Stimulated activated effector memory CD8-positive, alpha-beta T cell treated with anti-CD3 and anti-CD28 coated beads, Interleukin-12 subunit alpha, Interleukin-12 subunit beta, amount 100 ng/mL, for 72 hours (primary cell): ENCODE measurements around the gene CYBA.
A peak's percentile ranks its signal among the peaks of the same experiment; 100 is the strongest.

ENCODE experiments used
- ATAC-seq: fragments of 150-1000 bp; cut with Tn5 transposase; 2 replicates; pipeline ENCODE4 v1.10.0; 2021
- DNase-seq, 2 donors: peaks; one replicate each; pipeline ENCODE4 v3.0.0; 2021 to 2022; ENCODE audit warnings: low spot score in 2 of 2
- H3K27ac Mint-ChIP-seq: one replicate; pipeline ENCODE4 v1.8.0; 2022; ENCODE audit warnings: mild to moderate bottlenecking, mixed read lengths
- H3K36me3 Mint-ChIP-seq: one replicate; pipeline ENCODE4 v1.8.0; 2022; ENCODE audit warnings: mild to moderate bottlenecking, mixed read lengths
- H3K4me1 Mint-ChIP-seq: one replicate; pipeline ENCODE4 v1.8.0; 2022; ENCODE audit warnings: mixed read lengths
- H3K4me3 Mint-ChIP-seq: one replicate; pipeline ENCODE4 v1.8.0; 2022; ENCODE audit warnings: mild to moderate bottlenecking, mixed read lengths
- H3K9me3 Mint-ChIP-seq: one replicate; pipeline ENCODE4 v1.8.0; 2022; ENCODE audit warnings: mixed read lengths

CYBA gene

DNA sequence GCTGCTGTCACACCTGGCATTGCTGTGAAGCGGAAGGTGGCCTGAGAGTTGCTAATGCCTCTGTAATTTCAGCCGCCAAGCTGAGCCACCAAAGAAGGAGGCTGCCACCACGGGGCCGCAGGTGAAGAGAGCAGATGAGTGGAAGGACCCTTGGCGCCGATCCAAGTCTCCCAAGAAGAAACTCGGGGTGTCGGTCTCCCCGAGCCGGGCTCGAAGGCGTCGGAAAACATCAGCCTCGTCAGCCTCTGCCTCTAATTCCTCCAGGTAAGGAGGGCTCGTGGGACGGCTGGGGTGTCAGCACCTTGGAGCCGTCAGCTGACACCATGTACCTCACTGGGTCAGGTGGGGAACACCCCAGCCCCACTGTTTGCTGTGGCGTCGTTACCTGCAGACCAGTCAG lies 28.7 kb downstream of the CYBA start:
- H3K27ac Mint-ChIP-seq = peak overlapping the region; percentile 93
- ATAC-seq (no peak), DNase-seq (no peak)
- no peaks in the 10 kb centered on the region for H3K9me3 Mint-ChIP-seq
- peaks cover 93% of the 10 kb centered on the region for H3K36me3 Mint-ChIP-seq
- peaks cover 62% of the 10 kb centered on the region for H3K4me1 Mint-ChIP-seq
- H3K4me3 Mint-ChIP-seq = no peak overlapping the region

DNA sequence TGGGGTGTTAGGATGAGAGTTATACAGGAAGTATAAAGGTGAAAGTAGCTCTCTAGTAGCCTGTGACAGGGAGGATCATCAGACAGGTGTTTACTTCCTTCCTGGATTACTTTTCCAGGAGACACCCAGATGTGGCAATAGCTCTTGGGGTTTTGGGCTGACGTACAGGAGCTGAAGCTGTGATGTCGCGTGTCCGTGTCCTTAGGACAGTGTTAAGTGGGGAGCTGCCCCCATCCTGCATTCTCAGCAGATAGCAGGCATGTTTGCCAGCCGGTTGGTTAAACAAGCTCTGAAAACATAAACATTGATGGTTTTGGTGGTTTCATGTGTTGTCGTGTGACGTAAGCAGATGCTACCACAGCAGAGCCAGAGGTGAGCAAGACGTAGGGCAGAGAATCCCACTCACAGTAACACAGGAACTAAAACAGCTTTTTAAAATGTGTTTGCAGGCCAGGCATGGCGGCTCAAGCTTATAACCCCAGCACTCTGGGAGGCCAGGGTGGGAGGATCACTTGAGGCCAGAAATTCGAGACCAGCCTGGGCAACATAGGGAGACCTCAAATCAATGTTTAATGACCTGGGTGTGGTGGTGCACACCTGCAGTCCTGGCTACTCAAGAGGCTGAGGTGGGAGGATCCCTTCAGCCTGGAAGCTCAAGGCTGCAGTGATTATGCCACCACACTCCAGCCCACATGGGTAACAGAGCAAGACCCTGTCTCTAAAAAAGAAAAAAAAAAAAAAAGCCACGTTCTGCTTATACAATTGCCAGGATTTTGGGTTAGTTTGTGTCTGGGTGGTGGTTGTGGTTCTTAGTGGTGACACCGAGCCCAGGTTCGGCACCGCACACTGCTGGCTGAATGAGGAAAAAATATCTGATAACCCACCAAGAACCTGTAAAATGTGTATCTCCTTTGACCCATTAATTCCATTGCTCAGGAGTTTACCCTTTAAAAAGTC lies 30.7 kb downstream of the CYBA start:
- peaks cover 66% of the 10 kb centered on the region for H3K4me1 Mint-ChIP-seq
- peak; percentile 93 for ATAC-seq
- DNase-seq = peak; percentile 49 to 83
- peaks cover 87% of the 10 kb centered on the region for H3K36me3 Mint-ChIP-seq
- peak overlapping the region; percentile 93 for H3K27ac Mint-ChIP-seq
- H3K9me3 Mint-ChIP-seq = no peaks in the 10 kb centered on the region
- H3K4me3 Mint-ChIP-seq = peak overlapping the region; percentile 61

DNA sequence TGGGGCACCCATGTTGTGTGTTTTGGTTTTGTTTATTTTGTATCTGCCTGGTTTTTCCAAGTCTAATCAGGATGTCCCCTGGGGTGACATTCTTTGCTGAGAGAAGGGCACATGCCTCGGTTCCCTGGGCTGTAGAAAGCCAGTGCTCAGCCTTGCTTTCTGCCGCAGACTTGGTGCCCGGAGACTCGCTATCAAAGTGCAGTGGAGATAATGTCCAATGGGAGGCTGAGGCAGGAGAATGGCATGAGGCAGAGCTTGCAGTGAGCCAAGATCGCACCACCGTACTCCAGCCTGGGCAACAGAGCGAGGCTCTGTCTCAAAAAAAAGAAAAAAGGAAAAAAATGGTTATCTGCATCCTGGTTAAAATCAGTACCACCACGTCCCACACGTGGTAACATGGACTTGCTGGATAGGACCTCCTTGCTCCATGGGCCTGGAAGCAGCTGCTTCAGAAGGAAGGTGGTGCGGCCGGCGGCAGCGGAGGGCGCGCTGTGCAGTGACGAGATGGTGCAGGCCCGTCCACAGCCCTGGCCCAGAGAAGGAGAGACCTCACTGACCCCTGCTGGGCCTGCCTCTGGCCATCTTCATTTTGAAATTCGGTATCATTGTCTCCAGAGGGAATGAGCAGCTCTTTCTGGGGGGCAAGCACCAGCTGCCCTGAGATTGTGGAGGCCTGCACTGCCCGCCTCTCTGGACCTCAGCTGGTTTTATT lies 31.7 kb downstream of the CYBA start:
- Mint-ChIP-seq H3K36me3 (peaks cover 79% of the 10 kb centered on the region), H3K27ac (peak overlapping the region; percentile 93), H3K4me1 (peaks cover 70% of the 10 kb centered on the region), H3K4me3 (peak overlapping the region; percentile 61), H3K9me3 (no peaks in the 10 kb centered on the region)
- ATAC-seq = no peak
- DNase-seq = no peak

DNA sequence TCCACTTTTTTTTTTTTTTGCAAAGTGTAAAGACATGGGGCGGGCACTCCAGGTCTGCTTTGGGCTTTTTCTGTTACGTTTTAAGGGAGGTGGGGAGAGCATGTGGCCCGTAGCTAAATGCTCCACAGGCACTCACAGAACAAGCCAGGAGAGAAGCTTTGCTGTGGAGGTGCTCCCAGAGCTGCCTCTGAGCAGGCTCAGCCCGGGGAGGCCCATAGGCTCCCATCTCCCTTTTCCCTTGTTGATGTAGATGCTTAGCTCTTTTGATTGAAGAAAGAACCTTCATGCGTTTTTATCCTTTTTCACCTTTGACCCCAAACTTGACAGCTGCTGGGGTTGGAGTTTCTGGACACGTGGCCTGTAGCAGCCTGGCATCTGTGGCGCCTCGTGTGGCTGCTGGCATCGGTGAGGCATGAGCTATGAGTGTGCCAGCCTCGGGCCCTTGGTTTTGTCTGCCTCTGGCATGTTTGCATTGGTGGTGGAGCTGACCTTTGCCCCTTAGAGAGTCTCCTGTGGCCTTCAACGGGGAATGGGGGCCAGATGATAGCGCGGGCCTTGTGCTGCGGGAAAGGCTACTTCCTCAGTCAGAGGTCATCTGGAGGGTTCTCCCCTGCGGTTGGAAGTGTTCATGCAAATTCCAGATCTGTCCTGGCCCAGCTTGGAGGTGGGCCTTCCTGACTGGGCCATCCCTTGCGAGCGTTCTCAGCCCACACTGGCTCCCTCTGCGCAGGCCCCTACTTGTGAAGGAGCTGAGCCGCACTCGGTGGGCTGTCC lies 32.5 kb downstream of the CYBA start:
- Mint-ChIP-seq H3K4me1 (peaks cover 74% of the 10 kb centered on the region), H3K4me3 (peak overlapping the region; percentile 61), H3K36me3 (peaks cover 78% of the 10 kb centered on the region), H3K9me3 (no peaks in the 10 kb centered on the region), H3K27ac (peak overlapping the region; percentile 93)
- DNase-seq (no peak), ATAC-seq (no peak)

DNA sequence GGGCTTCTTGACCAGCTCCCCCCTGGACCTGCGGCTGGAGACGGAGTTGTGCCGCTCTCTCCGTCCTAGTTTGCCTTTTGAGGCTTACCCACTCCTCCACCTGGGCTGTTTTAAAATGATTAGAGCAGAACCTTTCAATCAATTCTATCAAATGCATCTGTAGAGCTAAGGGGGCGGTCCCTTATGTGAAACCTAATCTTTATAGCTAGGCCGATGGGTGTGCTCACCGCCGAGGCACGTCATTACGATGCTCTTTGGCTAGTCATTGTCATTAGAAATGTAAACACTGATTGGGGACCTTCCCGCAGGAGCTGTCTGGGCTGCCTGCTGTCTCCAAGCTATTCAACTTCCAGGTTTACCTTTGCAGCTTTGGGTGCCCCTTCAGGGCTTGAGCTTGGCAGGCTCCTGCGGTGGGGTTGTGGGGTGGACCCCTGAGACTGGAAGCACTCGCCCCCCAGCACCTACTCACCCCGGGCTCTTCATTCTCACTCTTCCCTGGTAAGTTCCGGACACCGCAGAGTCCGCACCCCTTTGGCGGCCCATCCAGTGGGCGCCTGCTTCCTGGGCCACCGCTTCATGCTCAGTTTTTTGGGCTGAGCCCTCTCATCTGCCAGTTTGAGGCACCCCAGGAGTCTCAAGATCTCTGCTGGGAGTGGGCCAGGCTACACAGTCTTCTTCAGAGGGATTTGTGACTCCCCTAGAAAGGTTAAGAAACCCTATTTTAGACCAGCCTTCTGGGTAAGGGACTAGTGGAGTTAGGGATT lies 33.4 kb downstream of the CYBA start:
- H3K4me3 Mint-ChIP-seq = no peak overlapping the region
- no peaks in the 10 kb centered on the region for H3K9me3 Mint-ChIP-seq
- H3K36me3 Mint-ChIP-seq = peaks cover 79% of the 10 kb centered on the region
- H3K27ac Mint-ChIP-seq = peak overlapping the region; percentile 93
- peaks cover 69% of the 10 kb centered on the region for H3K4me1 Mint-ChIP-seq
- no peak for ATAC-seq
- DNase-seq = no peak

DNA sequence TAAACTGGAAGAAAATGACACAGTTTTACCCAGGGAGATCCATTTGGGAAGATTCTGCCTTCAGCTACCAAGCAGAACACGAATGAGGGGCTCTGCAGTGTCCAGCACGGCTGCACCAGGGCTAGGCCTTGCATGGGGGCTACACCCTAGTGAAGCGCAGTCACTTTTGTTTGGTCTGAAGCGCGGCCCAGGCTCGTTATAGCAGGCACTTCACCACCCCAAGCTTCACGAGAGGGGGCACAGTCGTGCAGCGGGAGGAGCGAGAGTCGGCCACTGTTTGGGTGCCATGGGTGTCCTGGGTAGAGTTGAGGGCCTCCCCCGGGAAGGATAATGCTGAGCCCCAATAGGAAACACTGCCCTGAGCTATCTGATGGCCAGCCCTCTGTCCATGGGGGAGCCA lies 34.1 kb downstream of the CYBA start:
- ATAC-seq = no peak
- H3K27ac Mint-ChIP-seq = peak overlapping the region; percentile 93
- H3K4me1 Mint-ChIP-seq = peaks cover 62% of the 10 kb centered on the region
- H3K9me3 Mint-ChIP-seq = no peaks in the 10 kb centered on the region
- H3K36me3 Mint-ChIP-seq = peaks cover 79% of the 10 kb centered on the region
- H3K4me3 Mint-ChIP-seq = no peak overlapping the region
- no peak for DNase-seq

DNA sequence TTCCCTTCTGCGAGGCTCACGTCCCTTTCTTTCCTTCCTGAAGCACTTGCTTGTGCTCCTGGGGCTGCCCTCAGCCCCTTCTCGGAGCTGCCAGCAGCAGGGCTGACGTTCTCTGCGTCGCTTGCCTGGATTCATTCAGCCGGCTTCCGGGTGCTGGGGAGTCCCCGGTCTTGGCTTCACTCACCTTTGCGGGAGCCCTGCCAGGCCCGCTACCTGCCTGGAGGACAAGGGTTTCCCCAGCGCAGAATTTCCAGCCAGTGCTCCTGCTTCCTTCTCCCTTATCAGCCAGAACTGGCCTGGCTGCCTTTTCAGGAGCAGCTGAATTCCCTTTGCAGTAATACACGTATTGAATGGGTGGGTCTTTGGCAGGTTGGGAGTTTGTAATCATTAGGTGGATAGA lies 34.5 kb downstream of the CYBA start:
- peak overlapping the region; percentile 93 for H3K27ac Mint-ChIP-seq
- ATAC-seq (no peak), DNase-seq (no peak)
- H3K4me3 Mint-ChIP-seq = no peak overlapping the region
- H3K9me3 Mint-ChIP-seq = no peaks in the 10 kb centered on the region
- peaks cover 60% of the 10 kb centered on the region for H3K4me1 Mint-ChIP-seq
- peaks cover 78% of the 10 kb centered on the region for H3K36me3 Mint-ChIP-seq

DNA sequence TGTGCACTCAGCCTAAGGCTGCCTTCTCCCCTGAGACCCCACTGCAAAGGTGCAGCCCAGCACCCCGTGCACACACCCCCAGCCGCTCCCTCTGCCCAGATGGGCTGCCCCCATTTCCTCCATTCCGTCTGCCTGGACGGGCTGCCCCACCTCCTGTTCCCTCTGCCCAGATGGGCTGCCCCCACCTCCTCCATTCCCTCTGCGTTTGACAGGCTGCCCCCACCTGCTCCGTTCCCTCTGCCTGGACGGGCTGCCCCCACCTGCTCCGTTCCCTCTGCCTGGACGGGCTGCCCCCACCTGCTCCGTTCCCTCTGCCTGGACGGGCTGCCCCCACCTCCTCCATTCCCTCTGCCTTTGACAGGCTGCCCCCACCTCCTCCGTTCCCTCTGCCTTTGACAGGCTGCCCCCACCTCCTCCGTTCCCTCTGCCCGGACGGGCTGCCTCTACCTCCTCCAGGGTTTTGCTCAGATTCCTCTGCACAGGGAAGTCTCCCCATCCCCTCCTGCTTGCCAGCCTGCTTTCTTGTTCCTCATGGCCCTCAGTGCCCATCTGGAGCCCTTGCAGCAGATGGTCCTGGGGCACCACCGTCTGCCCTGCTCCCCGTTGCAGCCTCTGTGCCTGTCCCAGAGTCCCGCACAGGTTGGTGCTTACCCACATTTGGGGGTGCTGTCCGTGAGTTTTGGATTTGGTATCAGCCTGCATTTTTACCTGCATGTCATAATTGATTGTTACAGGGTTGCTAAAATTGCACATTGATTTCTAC lies 35.9 kb downstream of the CYBA start:
- H3K27ac Mint-ChIP-seq = peak overlapping the region; percentile 93
- H3K36me3 Mint-ChIP-seq = peaks cover 78% of the 10 kb centered on the region

DNA sequence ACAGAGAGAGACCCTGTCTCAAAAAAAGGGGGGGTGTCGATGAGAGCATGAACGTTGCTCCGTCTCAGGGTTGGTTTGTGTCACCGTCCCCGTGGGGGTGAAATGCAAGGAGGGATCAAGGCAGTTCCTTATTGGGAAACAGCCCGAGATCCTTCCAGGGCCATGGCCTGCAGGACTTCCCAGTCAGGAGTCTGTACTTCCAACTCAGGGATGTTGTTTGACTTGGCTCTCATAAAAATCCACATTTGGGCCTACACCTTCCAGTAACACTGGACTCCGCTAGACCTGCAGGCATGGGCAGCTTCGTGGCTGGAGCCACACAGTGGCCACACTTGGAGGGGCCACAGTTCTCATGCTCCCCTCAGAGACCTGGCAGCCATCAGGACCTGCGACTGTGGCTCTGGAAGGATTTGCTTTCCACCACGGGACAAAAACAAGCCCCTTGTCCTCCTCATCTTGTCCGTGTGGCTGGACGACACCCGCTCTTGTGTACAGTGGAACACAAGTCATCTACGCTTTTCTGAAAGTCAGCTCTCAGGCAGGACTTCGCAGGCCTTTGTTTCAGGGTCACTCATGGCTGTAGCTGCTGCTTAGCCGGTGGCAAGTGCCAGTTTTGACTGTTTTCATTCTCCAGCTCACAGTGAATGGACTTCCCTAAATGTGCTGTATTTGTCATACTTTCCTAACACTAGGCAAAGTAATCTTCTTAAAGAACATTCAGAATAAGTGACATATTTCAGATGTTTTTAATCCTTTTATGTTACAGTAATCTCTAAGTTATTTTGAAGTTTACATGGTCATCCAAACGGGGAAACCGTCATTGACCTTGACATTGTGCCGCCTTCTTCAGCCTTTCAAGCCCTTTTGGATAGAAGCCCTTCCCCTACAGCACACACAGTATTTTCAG lies 36.7 kb downstream of the CYBA start:
- DNase-seq = no peak
- peak overlapping the region; percentile 93 for H3K27ac Mint-ChIP-seq
- peaks cover 44% of the 10 kb centered on the region for H3K4me1 Mint-ChIP-seq
- H3K4me3 Mint-ChIP-seq = no peak overlapping the region
- ATAC-seq = no peak
- H3K36me3 Mint-ChIP-seq = peaks cover 80% of the 10 kb centered on the region
- H3K9me3 Mint-ChIP-seq = no peaks in the 10 kb centered on the region

More for the DNA sequence above, 35.9 kb downstream of the CYBA start:
- H3K9me3 Mint-ChIP-seq = no peaks in the 10 kb centered on the region
- DNase-seq (no peak), ATAC-seq (no peak)
- no peak overlapping the region for H3K4me3 Mint-ChIP-seq
- peaks cover 53% of the 10 kb centered on the region for H3K4me1 Mint-ChIP-seq

DNA sequence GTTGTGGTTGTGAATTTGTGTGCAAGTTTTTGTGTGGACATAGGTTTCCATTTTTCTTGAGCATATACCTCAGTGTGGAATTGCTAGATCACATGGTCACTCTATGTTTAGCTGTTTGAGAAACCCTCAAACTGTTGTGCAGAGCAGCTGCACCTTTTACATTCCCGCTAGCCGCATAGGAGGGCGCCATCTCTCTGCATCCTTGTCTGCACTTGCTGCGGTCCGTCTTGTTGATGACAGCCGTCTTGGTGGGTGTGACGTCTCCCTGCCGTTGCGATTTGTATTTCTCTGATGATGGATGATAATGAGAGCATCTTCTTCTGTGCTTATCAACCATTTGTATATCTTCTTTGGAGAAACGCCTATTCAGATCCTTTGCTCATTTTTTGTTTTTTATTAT lies 37.6 kb downstream of the CYBA start:
- H3K4me1 Mint-ChIP-seq = peaks cover 36% of the 10 kb centered on the region
- no peak overlapping the region for H3K4me3 Mint-ChIP-seq
- H3K27ac Mint-ChIP-seq = peak overlapping the region; percentile 93
- peaks cover 83% of the 10 kb centered on the region for H3K36me3 Mint-ChIP-seq
- H3K9me3 Mint-ChIP-seq = no peaks in the 10 kb centered on the region
- ATAC-seq = no peak
- no peak for DNase-seq

DNA sequence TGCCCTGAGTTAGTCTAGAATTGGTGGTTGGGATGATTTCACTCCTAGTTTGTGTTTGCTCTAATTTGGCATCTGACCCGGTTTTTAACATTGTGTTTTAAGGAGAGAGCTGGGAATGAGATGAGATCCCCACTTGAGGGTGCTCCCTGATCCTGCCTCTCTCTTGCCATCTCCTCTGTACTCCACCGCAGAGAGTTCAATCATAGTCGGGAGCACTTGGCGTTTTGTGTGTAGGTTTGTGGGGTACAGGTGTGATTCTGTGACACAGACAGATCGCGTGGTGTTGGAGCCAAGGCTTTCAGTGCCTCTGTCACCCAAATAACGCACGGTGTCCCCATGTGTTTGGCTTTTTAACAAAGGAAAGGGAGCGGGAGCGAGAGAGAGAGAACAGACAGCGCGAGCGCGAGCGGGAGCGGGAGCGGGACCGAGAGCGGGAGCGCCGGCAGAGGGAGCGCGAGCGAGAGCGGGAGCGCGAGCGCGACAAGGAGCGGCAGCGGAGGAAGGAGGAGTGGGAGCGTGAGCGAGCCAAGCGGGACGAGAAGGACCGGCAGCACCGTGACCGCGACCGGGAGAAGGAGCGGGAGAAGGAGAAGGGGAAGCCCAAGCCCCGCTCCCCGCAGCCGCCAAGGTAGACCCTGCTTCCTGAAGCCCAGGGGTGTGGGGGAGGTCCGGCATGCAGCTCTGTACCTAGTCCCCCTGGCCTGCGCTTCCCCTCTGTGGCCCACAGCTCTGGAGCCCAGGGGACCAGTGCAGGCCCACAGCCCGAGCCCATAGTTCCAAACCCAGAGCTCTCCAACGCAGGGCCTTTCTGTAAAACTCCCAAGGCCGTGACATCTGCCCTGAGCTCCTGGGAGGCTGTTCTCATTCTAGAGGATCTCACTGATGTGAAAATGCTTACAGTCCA lies 39.7 kb downstream of the CYBA start:
- no peak for DNase-seq
- H3K27ac Mint-ChIP-seq = peak overlapping the region; percentile 81
- ATAC-seq = no peak
- H3K36me3 Mint-ChIP-seq = peaks cover 87% of the 10 kb centered on the region
- H3K4me3 Mint-ChIP-seq = no peak overlapping the region
- no peaks in the 10 kb centered on the region for H3K9me3 Mint-ChIP-seq
- peaks cover 36% of the 10 kb centered on the region for H3K4me1 Mint-ChIP-seq

DNA sequence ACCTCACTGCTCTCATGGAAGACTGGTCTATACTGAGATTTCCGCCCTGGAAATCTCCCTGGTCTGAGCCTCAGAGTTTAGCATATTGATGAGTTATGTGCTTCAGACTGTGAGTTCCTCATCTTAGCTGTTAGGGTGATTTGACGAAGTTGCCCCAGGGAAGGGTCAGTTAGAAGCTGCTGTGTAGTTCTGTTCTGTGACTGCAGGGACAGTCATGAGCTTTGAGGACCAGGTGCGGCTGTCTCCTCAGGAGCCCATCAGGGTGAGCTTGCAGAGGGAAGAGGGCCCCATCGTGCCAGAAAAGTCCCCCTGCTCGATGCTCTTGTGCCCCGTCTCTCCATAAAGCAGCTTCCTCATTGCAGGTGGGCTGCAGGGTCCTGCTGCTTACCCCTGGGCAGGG lies 40.8 kb downstream of the CYBA start:
- H3K4me3 Mint-ChIP-seq = no peak overlapping the region
- peaks cover 29% of the 10 kb centered on the region for H3K4me1 Mint-ChIP-seq
- peak overlapping the region; percentile 76 for H3K27ac Mint-ChIP-seq
- H3K9me3 Mint-ChIP-seq = no peaks in the 10 kb centered on the region
- ATAC-seq (no peak), DNase-seq (no peak)
- peaks cover 85% of the 10 kb centered on the region for H3K36me3 Mint-ChIP-seq
